ENCODE data around the gene FGFRL1. TPM values are rescaled to one million over a fixed set of nuclear protein-coding genes. Genes with fewer than 3 reads are reported as not detected.

The FGFRL1 gene, protein sequence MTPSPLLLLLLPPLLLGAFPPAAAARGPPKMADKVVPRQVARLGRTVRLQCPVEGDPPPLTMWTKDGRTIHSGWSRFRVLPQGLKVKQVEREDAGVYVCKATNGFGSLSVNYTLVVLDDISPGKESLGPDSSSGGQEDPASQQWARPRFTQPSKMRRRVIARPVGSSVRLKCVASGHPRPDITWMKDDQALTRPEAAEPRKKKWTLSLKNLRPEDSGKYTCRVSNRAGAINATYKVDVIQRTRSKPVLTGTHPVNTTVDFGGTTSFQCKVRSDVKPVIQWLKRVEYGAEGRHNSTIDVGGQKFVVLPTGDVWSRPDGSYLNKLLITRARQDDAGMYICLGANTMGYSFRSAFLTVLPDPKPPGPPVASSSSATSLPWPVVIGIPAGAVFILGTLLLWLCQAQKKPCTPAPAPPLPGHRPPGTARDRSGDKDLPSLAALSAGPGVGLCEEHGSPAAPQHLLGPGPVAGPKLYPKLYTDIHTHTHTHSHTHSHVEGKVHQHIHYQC
- 0.74 and 0.75 TPM in 2 replicates for polyA plus RNA-seq

DNA sequence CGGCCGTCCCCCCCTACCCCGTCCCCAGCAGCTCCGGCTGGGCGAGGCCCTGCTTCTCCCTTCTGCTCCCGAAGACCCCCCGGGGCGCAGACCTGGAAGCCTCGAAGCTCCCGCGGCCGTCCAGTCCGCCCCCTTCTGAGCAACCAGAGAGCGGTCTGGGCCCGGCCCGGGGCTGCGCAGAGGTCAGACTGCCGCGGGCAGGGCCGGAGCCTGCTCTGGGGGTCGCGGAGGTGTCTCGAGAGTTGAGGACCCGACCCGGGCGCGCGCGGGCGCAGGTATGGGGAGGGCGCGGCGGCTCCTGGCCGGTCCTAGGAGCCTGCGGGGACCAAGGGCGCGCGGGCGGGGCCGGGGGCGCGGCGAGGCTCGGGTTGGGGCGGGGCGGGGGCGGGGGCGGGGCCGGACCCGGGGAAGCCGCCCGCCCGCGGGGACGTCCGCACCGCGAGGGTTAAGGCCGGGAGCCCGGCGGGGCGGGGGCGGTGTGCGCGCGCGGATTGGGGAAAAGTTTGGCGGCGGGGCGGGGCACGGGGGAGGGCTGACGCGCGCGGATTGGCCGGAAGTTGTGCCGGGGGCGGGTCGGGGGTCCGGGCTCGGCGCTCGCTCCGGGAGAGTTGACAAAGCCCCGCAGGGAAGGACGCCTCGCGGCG lies at the start of gene FGFRL1:
FGFRL1 (plus strand) TSS at position 605 of the 644 bp plus-strand sequence. CDS start 860 bp downstream, outside the sequence.

DNA sequence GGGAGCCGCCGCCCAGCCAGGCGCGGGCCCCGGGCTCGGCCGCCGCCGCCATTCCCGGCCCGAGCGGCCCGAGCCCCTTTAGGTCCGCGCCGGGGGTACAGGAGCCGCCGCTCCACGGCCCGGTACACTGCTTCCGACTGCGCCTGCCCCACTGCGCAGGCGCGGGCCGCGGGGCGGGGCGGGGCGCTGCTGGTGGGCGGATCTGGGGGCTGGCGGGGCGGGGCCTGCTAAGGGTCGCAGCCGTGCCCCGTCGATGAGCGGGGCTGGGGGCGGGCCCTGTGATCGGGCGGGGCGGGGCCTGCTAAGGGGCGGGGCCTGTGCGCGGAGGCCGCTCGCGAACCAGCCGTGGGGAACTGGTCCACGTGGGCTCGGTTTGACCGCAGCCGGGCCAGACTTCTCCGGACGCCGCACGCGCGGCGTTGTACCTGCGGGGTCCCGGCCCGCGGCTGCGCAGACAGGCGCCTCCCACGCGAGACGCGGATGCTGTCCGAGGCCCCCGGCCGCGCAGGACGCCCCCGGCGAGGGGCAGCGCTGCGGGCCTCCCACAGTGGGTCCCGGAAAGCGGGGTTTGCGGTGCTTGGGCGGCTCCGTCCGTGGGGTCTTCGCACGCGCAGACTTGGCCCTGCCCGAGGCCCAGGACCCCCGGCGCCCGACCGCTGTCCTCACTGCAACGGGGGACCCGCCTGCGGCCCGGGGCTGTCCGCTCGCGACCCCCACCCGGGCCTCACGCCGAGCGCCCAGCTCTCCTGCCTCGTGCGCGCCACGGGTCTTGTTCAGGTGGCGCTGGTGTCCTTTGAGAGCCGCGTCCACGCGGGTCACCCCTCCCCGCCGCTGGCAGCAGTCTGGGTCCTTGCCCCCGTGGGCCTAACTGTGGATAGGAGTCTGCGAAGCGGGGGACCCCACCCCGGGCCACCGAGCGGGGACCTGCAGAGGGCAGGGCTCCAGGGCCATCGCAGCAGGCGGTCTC lies 37.7 kb upstream of the FGFRL1 start, which contains the start of gene DGKQ:
DGKQ (minus strand) TSS at position 139 of the 967 bp plus-strand sequence; CDS start at position 52, 87 bp downstream.

DNA sequence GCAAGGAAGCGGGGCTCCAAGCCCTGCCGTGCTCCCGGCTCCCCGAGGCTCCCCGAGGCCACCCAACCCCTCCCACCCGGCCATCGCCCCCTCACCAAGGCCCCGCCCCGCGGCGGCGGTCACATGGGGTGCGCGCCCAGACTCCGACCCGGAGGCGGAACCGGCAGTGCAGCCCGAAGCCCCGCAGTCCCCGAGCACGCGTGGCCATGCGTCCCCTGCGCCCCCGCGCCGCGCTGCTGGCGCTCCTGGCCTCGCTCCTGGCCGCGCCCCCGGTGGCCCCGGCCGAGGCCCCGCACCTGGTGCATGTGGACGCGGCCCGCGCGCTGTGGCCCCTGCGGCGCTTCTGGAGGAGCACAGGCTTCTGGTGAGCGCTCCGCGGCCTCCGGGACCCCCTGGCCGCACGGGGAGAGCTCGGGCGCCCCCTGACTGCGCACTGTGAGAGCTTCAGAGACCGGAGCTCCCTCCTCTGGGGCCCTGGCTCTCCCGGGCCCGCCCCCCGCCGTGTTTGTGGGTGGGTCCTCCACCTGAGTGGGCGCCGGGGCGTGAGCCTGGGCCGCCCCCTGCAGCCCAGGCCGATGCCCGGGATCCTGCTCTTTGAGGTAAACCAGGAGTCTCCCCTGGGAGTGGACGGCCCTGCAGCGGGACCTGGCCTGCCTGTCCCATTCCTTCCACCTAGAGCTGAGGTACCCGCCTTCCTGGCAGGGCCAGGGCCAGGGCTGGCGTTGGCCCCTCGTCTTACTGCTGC lies 24.4 kb upstream of the FGFRL1 start, which contains the start of gene IDUA:
IDUA (plus strand) TSS at position 166 of the 745 bp plus-strand sequence; CDS start at position 207, 41 bp downstream.

DNA sequence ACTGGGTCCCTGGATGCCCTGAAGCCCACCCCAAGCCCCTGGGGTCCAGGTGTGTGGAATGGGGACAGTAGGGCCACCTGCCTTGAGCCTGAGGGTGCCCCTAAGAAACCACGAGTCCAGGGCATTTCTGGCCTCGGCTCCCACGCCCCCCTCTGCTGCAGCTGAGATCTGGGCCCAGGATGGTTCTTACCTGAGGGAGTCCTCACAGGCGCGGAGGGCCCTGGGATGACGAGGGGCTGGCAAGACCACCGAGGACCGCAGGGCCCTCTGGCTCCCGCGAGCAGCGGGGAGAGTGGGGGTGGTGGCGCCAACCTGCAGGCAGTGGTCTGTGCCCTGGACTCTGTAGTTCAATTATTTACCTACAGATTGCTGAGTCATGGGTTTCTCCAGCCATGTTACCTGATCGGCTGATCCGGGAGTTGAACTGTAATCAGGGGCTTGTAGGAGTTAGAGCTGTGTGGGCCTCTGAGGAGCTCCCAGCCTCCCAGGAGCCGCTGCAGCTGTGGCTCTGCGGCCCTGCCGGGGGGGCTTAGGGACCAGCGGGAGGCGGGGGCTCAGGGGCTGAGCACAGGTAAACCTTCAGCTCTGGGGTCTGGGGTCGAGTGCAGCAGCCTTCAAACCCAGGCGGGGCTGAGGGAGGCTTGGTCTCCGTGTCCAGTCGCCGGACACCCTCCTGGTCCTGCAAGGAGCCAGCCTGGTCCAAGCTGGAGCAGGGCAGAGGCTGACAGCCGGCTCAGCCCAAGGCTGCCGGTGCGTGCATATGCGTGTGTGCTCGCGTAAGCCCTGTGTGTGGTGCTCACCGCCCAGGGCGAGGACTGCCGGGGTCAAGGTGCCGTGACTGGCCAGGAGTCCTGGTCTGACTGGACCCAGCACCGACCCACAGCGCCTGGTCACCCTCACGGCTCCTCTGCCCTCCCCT lies 18.1 kb upstream of the FGFRL1 start, which contains the start of gene SLC26A1:
SLC26A1 (minus strand) TSS at position 294 of the 919 bp plus-strand sequence. CDS start 1,701 bp downstream, outside the sequence.

Other genes with a start within 250 kb of the FGFRL1 start
- gene CPLX1, start 185.5 kb upstream of the FGFRL1 start, polyA plus RNA-seq, result 6.8 and 7.8 TPM in 2 replicates
- gene GAK, start 79.3 kb upstream of the FGFRL1 start, polyA plus RNA-seq, result 4.9 and 6.9 TPM in 2 replicates
- 9.4 and 9.9 TPM in 2 replicates for gene TMEM175, start 79.2 kb upstream of the FGFRL1 start, polyA plus RNA-seq
- gene DGKQ, start 38.1 kb upstream of the FGFRL1 start, polyA plus RNA-seq, result 0.47 and 0.91 TPM in 2 replicates
- gene IDUA, start 24.6 kb upstream of the FGFRL1 start, polyA plus RNA-seq, result 0.25 and 0.30 TPM in 2 replicates
- 1.3 TPM in 1 of 2 replicates, not detected in the other for gene SLC26A1, start 18.2 kb upstream of the FGFRL1 start, polyA plus RNA-seq
- 0.39 and 3.2 TPM in 2 replicates for gene RNF212, start 101.9 kb downstream of the FGFRL1 start, polyA plus RNA-seq
- gene SPON2, start 161.0 kb downstream of the FGFRL1 start, polyA plus RNA-seq, result not detected in 2 replicates
- gene CTBP1, start 237.5 kb downstream of the FGFRL1 start, polyA plus RNA-seq, result 65.4 and 66.2 TPM in 2 replicates

Data from Purkinje cell (primary cell).